GM13976 (cell line): Measurements from ENCODE around the gene CDC42SE2.

Experiments used
- DNase-seq: peaks from one replicate; pipeline ENCODE4 v3.0.0; 2012; ENCODE audit warnings: low spot score
- CTCF ChIP-seq: IDR thresholded peaks from 2 replicates; pipeline ENCODE4 v1.5.1; 2012; ENCODE audit warnings: borderline replicate concordance, mild to moderate bottlenecking; ENCODE audit not compliant: insufficient read depth; ENCODE audit errors: extremely low read depth, missing control alignments, control extremely low read depth
- in situ Hi-C: fragments of 300-500 bp; cut with MboI; formaldehyde crosslinking; loops from one replicate; pipeline ENCODE4 v1.12.0; 2022; ENCODE audit warnings: low sequenced_read_pairs, mixed read lengths, inconsistent platforms; ENCODE audit not compliant: unreplicated experiment

Gene CDC42SE2

GRCh38 chr5:131367219-131367860, 103.5 kb downstream of the CDC42SE2 start:
- in situ Hi-C loops: no loop called here
- DNase-seq: no peak
- no peak for TF ChIP-seq CTCF

GRCh38 chr5:131368866-131369265, 105.0 kb downstream of the CDC42SE2 start:
- no peak for DNase-seq
- in situ Hi-C loops: no loop called here
- TF ChIP-seq CTCF: no peak

GRCh38 chr5:131369558-131369957, 105.7 kb downstream of the CDC42SE2 start:
- no peak for TF ChIP-seq CTCF
- DNase-seq: no peak
- in situ Hi-C loops: no loop called here

GRCh38 chr5:131371835-131372234, 108.0 kb downstream of the CDC42SE2 start:
- DNase-seq: no peak
- in situ Hi-C loops: no loop called here
- TF ChIP-seq CTCF: no peak

- in situ Hi-C loops: no loop called here
- no peak for TF ChIP-seq CTCF
- DNase-seq: peak; percentile 25
Measured at GRCh38 chr5:131373265-131373664, 109.4 kb downstream of the CDC42SE2 start.

- in situ Hi-C loops: loop anchor here (25.0 kb wide), 1 partner anchor 213 kb away; the partner anchor contains the start of genes HINT1 and LYRM7
- TF ChIP-seq CTCF: no peak
- peak; percentile 25 for DNase-seq
Measured at GRCh38 chr5:131375351-131375750, 111.5 kb downstream of the CDC42SE2 start.
